GM19468 (cell line): ENCODE results near the gene FAHD2A.
"Not testable (repeated sequence)": the region's sequence is repeated elsewhere in the genome, so short reads cannot be mapped to it uniquely, and the experiment has no call there.

Experiments used
- ATAC-seq: cut with Tn5 transposase; IDR thresholded peaks from one replicate; pipeline ENCODE4 v1.9.1; 2021; ENCODE audit warnings: mild to moderate bottlenecking, moderate library complexity, moderate number of reproducible peaks; ENCODE audit not compliant: unreplicated experiment; ENCODE audit errors: extremely low read depth

The FAHD2A gene, protein sequence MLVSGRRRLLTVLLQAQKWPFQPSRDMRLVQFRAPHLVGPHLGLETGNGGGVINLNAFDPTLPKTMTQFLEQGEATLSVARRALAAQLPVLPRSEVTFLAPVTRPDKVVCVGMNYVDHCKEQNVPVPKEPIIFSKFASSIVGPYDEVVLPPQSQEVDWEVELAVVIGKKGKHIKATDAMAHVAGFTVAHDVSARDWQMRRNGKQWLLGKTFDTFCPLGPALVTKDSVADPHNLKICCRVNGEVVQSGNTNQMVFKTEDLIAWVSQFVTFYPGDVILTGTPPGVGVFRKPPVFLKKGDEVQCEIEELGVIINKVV

GRCh38 chr2:95402370-95403203 lies at the start of gene FAHD2A:
TSS of gene FAHD2A (plus strand) at chr2:95402708. CDS start at chr2:95405559, 2,851 bp downstream.
- ATAC-seq: peak; percentile 88

DNA sequence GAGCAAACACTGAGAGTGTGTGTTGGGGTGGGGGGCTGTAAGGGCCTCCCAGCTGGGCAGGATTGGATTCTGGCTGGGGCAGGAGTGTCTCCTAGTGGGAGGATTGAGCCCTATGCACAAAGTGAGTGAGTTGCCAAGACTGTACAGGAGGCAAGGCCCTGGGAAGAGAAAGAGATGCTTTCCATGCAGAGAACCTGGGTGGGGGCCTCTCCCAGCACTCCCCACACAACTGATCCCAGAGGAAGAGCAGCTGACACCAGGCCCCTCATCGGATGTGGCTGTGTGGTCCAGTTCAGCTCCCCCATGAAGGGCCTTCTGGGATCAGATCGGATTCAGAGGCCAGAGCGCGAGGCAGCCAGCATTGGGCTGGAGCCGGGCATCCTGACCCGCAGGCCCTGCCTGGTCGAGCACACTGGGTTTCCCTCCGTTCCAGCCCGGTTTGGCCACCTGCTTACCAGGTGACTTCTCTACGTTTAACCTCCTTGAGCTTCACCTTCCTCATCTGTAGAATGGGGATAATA lies 49.4 kb upstream of the FAHD2A start:
- ATAC-seq: no peak

- ATAC-seq: no peak
Observed at GRCh38 chr2:95353613-95354468, 48.7 kb upstream of the FAHD2A start.

DNA sequence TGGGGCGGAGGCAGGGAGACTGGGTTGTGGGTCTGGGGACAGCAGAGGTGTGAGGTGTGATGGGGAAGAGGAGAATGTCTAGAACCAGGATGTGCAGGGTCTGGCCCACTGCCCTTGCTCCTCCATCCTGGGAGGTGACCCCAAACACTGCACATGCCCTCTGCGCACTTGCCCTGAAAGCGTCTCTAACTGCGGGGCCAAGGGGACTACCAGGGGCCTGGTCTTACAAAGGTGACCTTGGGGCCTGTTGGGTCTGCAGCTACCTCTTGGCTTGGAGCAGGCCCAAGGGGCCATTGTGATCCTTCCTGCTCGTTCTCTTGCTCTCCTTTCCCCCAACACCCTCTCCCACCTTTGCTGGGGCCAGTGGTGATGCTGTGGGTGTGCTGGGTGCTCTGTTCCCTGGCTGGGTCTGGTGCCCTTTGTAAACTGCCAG lies 48.0 kb upstream of the FAHD2A start:
- no peak for ATAC-seq

DNA sequence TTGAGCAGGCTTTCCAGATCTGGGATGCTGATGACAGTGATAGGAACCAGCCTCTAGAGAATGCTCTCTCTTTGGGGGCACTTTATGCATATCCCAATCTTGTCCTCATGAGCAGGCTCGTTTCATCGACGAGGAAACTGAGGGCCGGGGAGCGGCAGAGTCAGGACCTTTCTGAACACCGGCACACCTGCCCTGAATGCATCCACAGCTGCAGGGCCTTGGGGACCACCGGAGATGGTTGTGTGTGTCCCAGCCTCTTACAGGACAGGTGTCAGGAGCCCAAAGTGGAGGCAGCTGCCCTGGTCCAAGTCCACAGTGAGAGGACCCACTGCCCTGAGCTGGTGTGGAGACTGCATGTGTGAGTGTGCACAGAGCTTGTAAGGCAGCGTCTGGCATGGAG lies 47.6 kb upstream of the FAHD2A start:
- ATAC-seq: no peak

DNA sequence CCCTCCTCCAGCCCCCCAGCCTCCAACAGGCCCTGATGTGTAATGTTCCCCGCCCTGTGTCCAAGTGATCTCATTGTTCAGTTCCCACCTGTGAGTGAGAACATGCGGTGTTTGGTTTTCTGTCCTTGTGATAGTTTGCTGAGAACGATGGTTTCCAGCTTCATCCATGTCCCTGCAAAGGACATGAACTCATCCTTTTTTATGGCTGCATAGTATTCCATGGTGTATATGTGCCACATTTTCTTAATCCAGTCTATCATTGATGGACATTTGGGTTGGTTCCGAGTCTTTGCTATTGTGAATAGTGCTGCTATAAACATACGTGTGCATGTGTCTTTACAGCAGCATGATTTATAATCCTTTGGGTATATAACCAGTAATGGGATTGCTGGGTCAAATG lies 47.0 kb upstream of the FAHD2A start:
- ATAC-seq: not testable (repeated sequence)

- no peak for ATAC-seq
Observed at GRCh38 chr2:95356821-95357700, 45.4 kb upstream of the FAHD2A start.

DNA sequence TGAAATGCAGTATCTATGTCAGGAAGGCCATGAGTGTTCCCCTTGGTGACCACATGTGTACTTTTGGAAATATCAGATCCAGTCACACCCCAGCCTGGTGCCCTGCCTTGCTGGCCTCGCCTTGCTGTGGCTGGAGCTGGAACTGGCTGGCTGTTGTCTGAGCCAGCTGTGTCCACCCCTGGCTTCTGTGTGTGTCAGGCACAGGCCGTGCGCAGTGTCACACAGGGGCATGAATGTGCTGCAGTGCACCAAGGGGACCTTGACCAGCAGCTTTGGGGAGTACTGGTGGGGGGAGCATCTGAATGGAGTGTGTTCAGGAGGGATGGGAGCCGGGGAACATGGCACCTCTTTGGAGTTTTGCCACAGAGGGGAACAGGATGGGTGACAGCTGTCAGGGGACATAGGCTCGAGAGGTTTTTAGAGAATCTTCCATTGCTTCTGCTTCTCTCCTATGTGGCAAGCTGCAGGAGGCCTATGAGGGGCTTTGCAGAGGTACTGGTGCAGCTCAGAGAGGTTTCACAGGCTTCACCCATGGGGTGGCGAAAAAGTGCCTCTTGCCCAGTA lies 44.7 kb upstream of the FAHD2A start:
- no peak for ATAC-seq

DNA sequence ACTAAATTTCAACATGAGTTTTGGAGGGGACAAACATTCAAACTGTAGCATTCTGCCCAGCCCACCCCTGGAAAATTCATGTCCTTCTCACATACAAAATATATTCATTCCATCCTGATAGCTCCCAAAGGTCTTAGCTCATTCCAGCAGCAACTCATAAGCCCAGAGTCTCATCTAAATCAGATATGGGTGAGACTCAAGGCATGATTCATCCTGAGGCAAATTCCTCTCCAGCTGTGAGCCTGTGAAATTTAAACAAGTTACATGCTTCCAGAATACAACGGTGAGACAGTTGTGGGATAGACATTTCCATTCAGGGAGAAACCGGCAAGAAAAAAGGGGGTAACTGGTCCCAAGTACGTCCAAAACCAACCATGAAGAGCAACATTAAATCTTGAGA lies 43.5 kb upstream of the FAHD2A start:
- ATAC-seq: no peak

GRCh38 chr2:95359501-95359930 lies 43.0 kb upstream of the FAHD2A start:
- ATAC-seq: no peak

- ATAC-seq: no peak
Observed at GRCh38 chr2:95361216-95361980, 41.1 kb upstream of the FAHD2A start.

- ATAC-seq: no peak
Observed at GRCh38 chr2:95362486-95362885, 40.0 kb upstream of the FAHD2A start.

- ATAC-seq: no peak
Observed at GRCh38 chr2:95366514-95366913, 36.0 kb upstream of the FAHD2A start.

DNA sequence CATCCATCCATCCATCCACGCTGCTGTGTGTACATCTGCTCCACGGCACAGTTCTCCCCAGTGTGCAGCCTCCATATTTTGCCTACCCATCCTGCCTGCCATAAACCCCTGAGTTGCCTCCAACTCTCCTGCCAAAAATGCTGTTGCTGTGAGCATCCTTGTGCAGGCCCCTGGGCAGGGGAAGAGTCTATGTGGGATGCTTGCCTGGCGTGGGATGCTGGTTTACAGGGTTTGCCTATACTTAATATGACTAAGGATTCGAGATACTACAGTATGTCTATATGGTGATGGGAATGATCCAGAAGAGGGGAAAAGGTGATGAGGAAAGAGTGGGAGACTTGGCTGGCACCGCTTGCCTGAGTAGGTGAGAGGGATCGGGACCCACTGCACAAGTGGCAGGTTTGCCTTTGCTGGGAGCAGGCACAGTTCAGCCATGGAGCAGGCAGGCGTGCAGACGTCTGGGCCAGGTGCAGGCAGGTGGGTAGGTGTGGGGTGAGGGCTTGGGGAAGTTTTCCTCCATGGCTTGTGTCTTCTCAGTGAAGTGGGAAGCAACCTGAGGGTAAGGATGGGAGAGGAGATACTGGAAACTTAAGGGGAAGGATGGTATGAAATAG lies 30.2 kb upstream of the FAHD2A start:
- ATAC-seq: no peak

- no peak for ATAC-seq
Observed at GRCh38 chr2:95372845-95373244, 29.7 kb upstream of the FAHD2A start.

DNA sequence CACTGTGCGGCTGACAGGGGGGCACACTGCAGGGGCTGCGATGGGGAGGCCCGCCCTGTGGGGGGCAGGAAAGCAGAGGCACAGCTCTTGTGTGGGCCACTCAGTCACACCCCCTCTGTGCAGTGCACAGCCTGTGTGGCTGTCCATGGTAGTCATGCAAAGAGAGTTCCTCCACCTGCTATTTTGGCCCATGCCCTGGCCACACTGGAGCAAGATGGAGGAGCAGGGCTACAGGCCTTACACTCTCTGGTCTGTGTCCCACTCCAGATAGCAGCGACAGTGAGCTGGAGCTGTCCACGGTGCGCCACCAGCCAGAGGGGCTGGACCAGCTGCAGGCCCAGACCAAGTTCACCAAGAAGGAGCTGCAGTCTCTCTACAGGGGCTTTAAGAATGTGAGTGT lies 28.5 kb upstream of the FAHD2A start:
- no peak for ATAC-seq

GRCh38 chr2:95374451-95374920 lies 28.0 kb upstream of the FAHD2A start:
- no peak for ATAC-seq
